Left ventricle myocardium superior (tissue), 1 donor: ENCODE results near the gene POLR3GL. TPM values are rescaled to one million over a fixed set of nuclear protein-coding genes. Genes with fewer than 3 reads are reported as not detected.
A peak's percentile ranks its signal among the peaks of the same experiment; 100 is the strongest.

ENCODE experiments used
- ATAC-seq: fragments of 200-7000 bp; cut with Tn5 transposase; one replicate; pipeline ENCODE4 v1.9.1; 2020; ENCODE audit warnings: mild to moderate bottlenecking, moderate library complexity
- DNase-seq: peaks from one replicate; pipeline ENCODE4 v3.0.0-alpha.2; 2020
- intact Hi-C: fragments of 100-400 bp; cut with micrococcal nuclease; formaldehyde crosslinking; loops from one replicate; pipeline ENCODE4 v1.11.0; 2022
- total RNA-seq: library from RNA; stranded (reverse); fragmentation: NEBNext Ultra II Directional; extraction: Animal tissue kit (Norgen Biotek cat#: 25700); gene quantifications from one replicate; pipeline ENCODE4 v1.2.1, GENCODE V29; 2021
- donor health status: DM: no; HTN: yes; CAD: no; lungs with severe emphysema.

The POLR3GL gene
- total RNA-seq, 1 donor from 2014 or later = 44.0 TPM

- ATAC-seq (no peak), DNase-seq (no peak)
- intact Hi-C loops = loop anchor here (5.0 kb wide), 1 partner anchor 41 kb away; no protein-coding TSS in a partner anchor
Observed at GRCh38 chr1:145963265-145964019, 1.0 kb upstream of the POLR3GL start.

DNA sequence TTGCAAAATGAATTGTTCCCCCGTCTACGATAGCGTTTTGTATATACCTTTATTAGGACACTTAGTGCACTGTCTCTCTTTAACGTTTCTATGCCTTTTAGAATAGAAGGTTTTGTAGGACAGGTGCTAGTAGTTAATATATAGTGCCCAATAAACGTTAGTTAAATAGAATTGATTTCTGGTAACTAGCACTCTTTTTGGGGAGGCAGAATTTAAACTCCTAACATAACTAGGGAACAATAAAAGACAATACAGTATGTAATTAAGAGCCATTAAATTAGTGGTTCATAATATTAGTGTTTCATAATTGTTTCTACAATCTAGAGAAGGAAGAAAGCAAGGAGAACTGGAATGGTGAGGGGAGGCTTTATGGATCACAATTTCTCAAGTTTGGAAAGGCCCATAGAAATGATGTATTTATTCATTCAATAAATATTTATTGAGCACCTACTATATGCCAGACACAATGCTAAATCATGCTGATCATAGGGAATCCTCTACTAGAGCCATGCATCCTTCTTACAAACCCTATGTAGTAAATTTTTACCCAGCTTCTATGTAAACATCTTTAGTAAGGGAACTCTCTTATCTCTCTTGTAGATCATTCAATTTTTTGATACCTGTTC is 742 bp downstream of the POLR3GL start:
- intact Hi-C loops = no loop called here
- no peak for DNase-seq
- no peak for ATAC-seq

DNA sequence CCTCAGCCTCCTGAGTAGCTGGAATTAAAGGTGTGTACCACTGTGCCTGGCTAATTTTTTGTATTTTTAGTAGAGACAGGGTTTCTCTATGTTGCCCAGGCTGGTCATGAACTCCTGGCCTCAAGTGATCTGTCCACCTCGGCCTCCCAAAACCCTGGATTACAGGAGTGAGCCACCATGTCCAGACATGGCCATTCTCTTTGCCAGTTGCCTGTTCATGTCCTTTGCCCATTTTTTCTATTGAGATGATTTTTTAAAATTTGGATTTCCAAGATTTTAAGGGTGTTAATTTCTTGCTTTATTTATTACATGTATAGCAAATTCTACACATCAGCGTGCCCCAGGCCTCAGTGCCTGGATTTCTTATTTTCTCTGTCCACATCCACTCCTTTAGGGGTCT is 2.8 kb downstream of the POLR3GL start:
- intact Hi-C loops = no loop called here
- ATAC-seq (no peak), DNase-seq (no peak)

DNA sequence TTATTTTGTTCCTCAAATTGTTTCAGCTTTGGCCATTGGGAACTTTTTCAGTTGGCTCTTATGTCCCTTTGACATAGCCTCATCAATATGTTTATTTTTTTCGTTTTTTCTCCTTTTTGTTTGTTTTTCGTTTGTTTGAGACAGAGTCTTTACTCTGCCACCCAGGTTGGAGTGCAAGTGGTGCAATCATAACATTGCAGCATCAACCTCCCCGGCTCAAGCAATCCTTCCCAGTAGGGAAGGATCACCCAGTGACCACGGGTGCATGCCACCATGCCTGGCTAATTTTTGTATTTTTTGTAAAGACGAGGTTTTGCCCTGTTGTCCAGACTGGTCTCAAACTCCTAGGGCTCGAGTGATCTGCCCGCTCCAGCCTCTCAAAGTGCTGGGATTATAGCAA is 8.1 kb downstream of the POLR3GL start:
- intact Hi-C loops = no loop called here
- no peak for DNase-seq
- no peak for ATAC-seq

GRCh38 chr1:145974721-145975120 is 10.2 kb downstream of the POLR3GL start:
- DNase-seq = no peak
- no peak for ATAC-seq
- intact Hi-C loops = loop anchor here (5.0 kb wide), 1 partner anchor 38 kb away; no protein-coding TSS in a partner anchor

DNA sequence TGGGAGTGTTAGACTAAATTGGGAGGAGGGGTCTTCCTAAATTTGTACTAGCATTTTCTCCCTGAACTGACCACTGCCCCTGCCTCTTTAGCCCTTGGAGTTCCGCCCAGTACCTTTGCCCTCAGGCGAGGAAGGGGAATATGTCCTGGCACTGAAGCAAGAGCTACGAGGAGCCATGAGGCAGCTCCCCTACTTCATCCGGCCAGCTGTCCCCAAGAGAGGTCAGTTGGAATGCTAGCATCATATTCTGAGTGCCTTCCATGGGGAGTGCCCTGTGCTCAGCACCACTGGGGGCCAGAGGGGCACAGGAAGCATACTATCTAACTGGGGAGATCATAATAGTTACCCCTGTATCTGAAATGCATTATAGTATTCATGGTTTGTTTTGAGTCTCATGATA is 10.7 kb downstream of the POLR3GL start:
- intact Hi-C loops = loop anchor here (5.0 kb wide), 1 partner anchor 37 kb away; no protein-coding TSS in a partner anchor
- ATAC-seq (no peak), DNase-seq (no peak)

- DNase-seq = no peak
- no peak for ATAC-seq
- intact Hi-C loops = loop anchor here (5.0 kb wide), 1 partner anchor 35 kb away; no protein-coding TSS in a partner anchor
Observed at GRCh38 chr1:145977016-145977415, 12.5 kb downstream of the POLR3GL start.

DNA sequence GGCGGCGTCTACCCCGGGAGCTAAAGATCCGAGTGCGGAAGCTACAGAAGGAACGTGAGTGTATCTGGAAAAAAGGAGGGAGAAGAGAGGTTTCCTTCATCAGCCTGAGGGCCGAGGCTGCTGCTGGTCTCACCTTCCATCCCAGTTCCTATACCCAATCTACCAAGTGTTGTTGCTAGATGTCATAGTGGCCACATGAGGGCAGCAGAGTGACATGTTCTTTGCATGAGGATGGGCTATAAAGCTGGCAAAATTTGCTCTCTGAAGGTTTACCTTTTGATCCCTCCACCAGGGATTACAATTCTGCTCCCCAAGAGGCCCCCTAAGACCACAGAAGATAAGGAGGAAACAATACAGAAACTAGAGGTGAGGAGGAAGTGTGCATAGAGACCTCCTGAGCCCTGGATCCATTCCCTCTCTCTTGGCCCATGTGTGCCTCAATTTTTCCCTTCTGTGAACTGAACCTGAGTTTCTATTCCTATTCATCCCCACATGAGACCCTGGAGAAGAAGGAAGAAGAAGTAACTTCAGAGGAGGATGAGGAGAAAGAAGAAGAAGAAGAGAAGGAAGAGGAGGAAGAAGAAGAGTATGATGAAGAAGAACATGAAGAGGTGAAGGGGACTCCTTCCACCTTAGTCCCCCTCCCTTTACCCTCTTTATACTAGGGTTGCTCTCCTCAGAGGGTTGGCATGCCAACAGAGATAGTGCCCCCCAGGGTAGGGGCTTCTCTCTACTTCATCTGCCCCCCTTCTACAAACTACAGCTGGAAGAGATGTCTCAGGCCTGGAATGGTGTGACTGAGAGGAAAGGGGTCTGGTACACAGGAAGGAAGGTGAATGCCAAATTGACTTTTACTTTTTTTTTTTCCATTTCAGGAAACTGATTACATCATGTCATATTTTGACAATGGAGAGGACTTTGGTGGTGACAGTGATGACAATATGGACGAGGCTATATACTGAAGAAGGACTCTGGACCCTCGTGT is 13.3 kb downstream of the POLR3GL start:
- DNase-seq (peak; percentile 63), ATAC-seq (peak; percentile 28)
- intact Hi-C loops = loop anchor here (5.0 kb wide), 1 partner anchor 35 kb away; no protein-coding TSS in a partner anchor

GRCh38 chr1:145978471-145978853 is 14.0 kb downstream of the POLR3GL start:
- DNase-seq (no peak), ATAC-seq (no peak)
- intact Hi-C loops = loop anchor here (5.0 kb wide), 1 partner anchor 34 kb away; no protein-coding TSS in a partner anchor

DNA sequence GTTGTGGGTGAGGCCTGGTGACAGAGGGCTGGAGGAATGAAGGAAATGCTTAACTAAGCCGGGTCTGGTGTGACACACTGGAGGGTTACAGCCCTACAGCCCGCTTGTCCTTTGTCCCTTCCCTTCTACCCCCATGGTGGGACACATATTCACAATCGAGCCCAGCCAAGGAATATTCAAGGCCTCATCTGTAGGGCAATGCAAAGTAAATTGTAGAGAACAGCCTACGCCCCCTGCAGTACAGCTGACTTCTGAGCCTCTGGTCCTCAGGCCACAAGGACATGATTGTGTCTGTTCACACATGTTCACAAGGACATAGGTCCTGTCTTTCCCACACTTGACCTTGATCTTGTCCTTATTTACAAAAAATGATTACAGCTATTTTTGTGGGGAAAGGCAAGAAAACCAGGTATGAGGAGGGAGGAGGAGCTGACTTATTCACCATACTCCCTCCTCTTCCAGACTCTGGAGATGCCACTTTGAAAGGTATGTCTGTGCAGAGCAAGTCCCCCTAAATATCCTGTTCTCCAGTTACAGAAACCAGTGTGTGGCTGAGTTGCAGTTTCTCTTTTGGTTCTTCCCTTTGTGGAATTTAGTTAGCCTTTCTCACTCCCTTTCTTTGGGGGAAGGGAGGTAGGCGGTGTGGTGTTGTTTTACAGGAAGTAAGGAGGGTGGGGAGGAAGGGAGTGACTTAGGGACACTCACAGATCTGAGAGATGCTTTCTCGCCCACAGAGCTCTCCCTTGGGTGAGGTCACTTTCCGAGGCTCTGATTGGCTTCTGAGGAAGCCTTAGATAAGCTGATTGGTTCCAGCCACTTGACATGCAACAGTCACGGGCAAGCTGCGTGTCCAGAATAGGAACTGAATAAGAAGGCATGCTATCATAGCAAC is 14.6 kb downstream of the POLR3GL start:
- ATAC-seq (peak; percentile 85), DNase-seq (peak; percentile 90)
- intact Hi-C loops = loop anchor here (5.0 kb wide), 1 partner anchor 33 kb away; no protein-coding TSS in a partner anchor

DNA sequence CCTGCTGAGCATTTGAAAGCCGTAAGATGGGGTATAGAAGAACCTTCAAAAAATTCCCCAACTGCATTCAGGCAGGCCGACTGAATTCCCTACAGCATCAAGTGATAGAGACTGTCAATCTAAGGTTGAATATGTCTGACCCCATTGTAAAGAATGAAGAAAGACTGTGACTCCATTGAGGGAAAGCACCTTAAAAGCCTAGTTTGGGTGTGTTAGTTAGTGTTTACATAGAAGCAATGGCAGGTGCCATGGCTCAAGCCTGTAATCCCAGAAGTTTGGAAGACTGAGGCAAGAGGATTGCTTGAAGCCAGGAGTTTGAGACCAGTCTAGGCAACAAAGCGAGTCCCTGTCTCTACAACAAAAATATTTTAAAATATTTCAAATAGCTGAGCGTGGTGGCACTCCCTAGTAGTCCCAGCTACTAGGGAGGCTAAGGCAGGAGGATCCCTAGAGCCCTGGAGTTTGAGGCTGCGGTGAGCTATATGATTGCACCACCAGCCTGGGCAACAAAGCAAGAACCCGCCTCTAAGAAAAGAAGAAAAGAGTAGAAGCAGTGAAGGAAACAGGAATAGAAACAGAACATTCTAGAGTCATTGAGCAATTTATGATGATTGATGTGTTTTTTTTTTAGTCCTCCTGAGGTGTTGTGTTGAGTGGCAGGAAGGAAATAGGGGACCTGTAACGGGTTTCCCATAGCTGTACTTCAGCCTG is 15.4 kb downstream of the POLR3GL start:
- intact Hi-C loops = loop anchor here (5.0 kb wide), 1 partner anchor 32 kb away; no protein-coding TSS in a partner anchor
- peak; percentile 39 for DNase-seq
- ATAC-seq = peak; percentile 6

DNA sequence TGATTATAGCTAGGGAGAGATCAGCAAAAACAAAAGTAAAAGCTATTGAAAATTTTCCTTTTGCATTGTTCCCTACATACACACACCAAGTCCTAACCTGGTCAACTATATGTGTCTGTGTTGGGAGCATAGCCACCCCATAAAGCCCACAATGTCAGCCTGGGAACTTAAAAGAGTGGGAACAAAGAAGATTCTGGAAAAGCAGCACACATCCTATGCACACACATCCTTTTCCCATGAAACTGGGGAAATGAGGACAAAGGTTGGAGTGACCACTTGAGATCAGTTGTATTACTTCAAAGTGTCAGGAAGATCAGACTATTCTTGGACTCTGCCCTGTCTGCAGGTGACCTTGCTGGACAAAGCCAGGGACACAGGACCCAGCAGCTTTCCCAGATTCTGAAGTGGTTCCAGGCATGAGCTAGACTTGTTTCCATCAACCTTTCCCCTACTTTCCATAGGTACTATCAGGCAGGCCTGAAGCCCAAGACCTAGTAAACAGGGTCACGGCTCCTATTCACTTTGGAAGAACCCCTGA is 16.0 kb downstream of the POLR3GL start:
- ATAC-seq (peak; percentile 53), DNase-seq (peak; percentile 52)
- intact Hi-C loops = no loop called here

DNA sequence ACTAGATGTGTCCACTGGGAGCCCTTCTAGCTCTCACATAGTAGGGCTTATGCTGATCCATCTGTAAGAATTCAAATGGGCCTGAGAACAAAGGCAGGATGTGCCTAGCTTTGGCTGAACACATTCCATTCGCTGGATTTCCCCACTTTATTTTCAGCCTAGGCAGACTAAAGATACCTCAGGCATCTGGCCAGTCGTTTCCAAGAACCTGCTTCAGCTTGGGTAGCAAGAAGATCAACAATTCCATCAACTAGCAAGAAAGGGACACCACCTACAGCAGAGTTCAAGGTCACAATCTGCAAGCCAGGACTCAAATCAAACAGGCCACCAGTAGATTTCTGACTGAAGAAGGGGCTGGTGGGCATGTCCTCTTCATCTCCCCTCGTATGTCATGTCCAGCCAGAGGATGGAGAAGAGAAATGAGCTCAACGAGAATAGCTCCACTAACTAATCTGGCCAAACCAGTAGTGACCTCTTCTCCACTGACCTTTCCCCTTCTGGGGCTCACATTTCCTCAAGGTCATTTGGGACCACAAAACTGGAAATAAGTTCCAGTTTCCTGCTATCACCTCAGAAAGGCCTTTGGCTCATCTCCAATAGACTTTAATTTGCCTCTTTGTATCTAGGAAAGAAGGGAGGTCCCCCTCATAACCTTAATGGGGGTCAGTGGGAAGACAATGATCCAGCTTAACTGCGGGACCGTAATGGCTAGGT is 17.7 kb downstream of the POLR3GL start:
- peak; percentile 1 for ATAC-seq
- DNase-seq = no peak
- intact Hi-C loops = no loop called here

DNA sequence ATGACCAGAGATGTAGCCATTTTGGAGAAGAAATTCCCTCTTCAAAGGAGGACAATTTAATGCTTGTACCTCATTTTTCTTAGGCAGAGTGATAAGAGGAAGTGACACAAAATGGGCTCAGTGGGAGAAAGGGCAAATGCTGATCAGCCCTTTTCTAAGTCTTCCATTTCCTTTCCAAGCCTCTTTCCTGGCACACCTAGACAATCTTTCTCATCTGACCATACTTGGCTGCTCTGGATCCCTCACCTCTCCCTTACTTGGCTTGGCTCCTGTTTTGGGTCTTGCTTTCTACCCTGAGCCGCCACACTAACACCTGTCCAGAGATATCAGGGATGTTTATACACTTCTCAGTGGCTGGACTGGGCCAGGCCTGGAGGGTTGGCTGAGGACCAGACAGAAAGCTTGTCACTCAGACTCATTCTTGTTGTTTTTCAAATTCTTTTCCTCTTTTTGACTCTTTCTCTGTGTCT is 18.8 kb downstream of the POLR3GL start:
- intact Hi-C loops = no loop called here
- DNase-seq (peak; percentile 55), ATAC-seq (peak; percentile 11)

DNA sequence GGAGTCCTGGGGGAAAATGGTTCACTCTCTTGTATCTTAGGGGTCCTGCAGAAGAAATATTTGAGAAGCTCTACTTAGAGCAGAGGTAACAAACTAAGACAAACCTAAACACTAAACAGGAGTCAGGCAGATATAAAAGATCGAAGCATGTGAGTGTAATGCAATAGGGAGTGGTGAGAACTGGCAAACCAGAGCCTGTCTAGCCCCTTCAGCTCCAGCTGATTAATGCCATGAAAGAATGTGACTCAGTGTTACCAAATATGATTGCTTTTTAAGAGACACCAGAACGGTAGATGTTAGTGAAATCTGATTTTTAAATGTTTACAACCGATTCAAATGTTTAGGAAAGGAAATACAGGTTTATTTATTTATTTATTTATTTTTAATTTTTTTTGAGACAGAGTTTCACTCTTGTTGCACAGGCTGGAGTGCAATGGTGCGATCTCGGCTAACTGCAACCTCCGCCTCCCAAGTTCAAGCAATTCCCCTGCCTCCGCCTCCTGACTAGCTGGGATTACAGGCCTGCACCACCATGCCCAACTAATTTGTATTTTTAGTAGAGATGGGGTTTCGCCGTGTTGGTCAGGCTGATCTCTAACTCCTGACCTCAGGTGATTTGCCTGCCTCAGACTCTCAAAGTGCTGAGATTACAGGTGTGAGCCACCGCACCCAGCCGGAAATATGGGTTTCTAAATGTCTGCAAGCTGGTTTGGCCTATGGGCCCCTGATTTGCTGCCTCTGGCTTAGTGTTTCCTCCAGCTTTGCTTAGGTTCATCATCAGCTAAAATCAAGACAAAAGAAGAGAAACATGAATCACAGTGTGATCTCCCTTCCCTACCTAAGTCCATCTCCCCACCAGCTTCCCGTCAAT is 19.7 kb downstream of the POLR3GL start:
- no peak for DNase-seq
- no peak for ATAC-seq

GRCh38 chr1:145985129-145985501 is 20.6 kb downstream of the POLR3GL start:
- DNase-seq (peak; percentile 60), ATAC-seq (peak; percentile 0)
- intact Hi-C loops = no loop called here

More for the DNA sequence above, 19.7 kb downstream of the POLR3GL start:
- intact Hi-C loops = no loop called here
